BJ (cell line): ENCODE data around the gene TOMM7. TPM values are rescaled to one million over a fixed set of nuclear protein-coding genes. Genes with fewer than 3 reads are reported as not detected.

ENCODE experiments used
- CTCF ChIA-PET: fragments of 350-600 bp; formaldehyde crosslinking; extraction: SDS; loops from one replicate; lab custom pipeline; 2021; ENCODE audit warnings: antibody characterized with exemption, inconsistent platforms; lab: Yijun Ruan, JAX
- POLR2A ChIA-PET: fragments of 300-600 bp; sonication (Branson Sonifier 250); formaldehyde crosslinking; extraction: SDS; loops from one replicate; lab custom pipeline; 2021; ENCODE audit warnings: antibody characterized with exemption; lab: Charles Lee
- DNase-seq: peaks from one replicate; pipeline ENCODE4 v3.0.0-alpha.2; 2011; ENCODE audit warnings: low read depth
- H3K27me3 ChIP-seq: 2 replicates; pipeline ENCODE4 v1.6.0; 2011; ENCODE audit warnings: low read length; ENCODE audit not compliant: control insufficient read depth, insufficient read depth
- H3K36me3 ChIP-seq: 2 replicates; pipeline ENCODE4 v1.5.1; 2011; ENCODE audit warnings: low read length; ENCODE audit not compliant: control insufficient read depth, insufficient read depth
- H3K4me3 ChIP-seq: 2 replicates; pipeline ENCODE4 v1.5.1; 2011; ENCODE audit warnings: low read depth, mild to moderate bottlenecking, control low read depth, low read length
- polyA plus RNA-seq: library from polyadenylated mRNA; depleted of rRNA; stranded (reverse); fragments of >200 nt; gene quantifications from 2 replicates; pipeline ENCODE4 v1.2.3, GENCODE V29; 2011
- TF ChIP-seq, protein P1 (sequence below): IDR thresholded peaks from 2 replicates; pipeline ENCODE4 v1.5.1; 2011; ENCODE audit warnings: low read depth, mild to moderate bottlenecking, control low read depth, inconsistent platforms, low read length, moderate library complexity; ENCODE audit not compliant: insufficient read depth

TOMM7 gene
- polyA plus RNA-seq, 1 experiment, result 346 TPM

DNA sequence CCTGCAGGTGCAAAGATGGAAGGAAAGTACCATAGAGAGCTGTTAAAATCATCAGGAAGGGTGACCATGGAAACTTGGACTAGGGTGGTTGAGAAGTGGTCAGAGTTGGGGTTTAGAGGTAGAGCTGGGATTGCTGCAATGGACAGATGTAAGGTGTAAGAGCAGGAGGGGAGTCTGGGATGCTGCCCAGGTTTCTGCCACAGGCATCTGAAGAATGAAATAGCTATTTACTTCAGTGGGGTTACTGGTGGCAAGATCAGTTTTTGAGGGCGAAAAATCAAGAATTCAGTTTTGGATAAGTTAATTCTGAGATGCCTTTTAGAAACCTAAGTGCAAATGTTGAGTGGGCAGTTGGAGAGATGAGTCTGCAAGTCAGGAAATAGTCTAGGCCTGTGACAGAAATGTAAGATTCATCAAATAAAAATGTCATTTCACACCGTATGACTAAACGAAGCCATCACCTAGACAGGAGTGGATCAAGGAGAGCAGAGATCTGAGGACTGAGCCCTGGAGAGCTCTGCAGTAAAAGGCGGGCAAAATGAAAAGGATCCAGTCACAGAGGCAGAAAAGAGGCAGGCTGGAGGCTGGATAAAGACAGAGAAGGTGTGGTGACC lies 22.7 kb upstream of the TOMM7 start:
- no peak overlapping the region for H3K4me3 ChIP-seq
- TF ChIP-seq, protein P1, sequence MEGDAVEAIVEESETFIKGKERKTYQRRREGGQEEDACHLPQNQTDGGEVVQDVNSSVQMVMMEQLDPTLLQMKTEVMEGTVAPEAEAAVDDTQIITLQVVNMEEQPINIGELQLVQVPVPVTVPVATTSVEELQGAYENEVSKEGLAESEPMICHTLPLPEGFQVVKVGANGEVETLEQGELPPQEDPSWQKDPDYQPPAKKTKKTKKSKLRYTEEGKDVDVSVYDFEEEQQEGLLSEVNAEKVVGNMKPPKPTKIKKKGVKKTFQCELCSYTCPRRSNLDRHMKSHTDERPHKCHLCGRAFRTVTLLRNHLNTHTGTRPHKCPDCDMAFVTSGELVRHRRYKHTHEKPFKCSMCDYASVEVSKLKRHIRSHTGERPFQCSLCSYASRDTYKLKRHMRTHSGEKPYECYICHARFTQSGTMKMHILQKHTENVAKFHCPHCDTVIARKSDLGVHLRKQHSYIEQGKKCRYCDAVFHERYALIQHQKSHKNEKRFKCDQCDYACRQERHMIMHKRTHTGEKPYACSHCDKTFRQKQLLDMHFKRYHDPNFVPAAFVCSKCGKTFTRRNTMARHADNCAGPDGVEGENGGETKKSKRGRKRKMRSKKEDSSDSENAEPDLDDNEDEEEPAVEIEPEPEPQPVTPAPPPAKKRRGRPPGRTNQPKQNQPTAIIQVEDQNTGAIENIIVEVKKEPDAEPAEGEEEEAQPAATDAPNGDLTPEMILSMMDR, result no peak
- no peaks in the 10 kb centered on the region for H3K36me3 ChIP-seq
- POLR2A ChIA-PET, result no interaction called here
- no peak for DNase-seq
- CTCF ChIA-PET, result interaction anchor here (0.9 to 4.0 kb wide), 4 partner anchors 9 to 285 kb away, joined by 3 to 16 read pairs (median 3); no protein-coding TSS in a partner anchor
- H3K27me3 ChIP-seq, result no peaks in the 10 kb centered on the region

DNA sequence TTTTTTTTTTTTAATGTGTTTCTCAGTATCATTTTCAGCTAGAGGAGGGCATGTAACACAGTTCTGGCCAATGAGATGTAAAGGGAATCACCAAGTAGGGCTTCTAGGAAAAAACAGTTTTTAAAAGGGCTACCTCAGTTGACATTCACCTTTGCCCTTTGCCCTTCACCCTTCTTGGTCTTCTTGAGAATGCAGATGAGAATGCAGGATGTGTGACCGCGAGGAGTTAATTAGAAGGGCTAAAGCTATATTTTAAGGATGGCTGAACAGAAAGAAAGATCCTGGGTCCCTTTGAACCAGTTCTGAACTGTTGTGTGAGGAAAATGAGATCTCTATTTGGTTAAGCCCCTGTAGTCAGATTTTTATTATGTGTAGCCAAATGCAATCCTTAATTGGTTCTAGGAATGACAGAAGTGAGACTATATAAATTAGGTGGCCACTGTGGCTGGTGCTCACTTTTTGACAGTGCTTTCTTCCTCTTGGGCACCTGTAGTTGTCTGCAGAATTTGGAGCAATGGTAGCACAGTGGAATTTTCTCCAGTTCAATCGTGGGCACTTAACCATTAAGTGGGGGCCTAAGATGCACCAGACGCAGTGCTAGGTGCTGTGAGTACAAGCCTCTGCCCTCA lies 21.1 kb upstream of the TOMM7 start:
- POLR2A ChIA-PET, result no interaction called here
- Histone ChIP-seq H3K36me3 (no peaks in the 10 kb centered on the region), H3K27me3 (no peaks in the 10 kb centered on the region), H3K4me3 (no peak overlapping the region)
- TF ChIP-seq, protein P1, result no peak
- CTCF ChIA-PET, result interaction anchor here (4.0 kb wide), 1 partner anchor 11 kb away, joined by 16 read pairs; no protein-coding TSS in a partner anchor
- no peak for DNase-seq

DNA sequence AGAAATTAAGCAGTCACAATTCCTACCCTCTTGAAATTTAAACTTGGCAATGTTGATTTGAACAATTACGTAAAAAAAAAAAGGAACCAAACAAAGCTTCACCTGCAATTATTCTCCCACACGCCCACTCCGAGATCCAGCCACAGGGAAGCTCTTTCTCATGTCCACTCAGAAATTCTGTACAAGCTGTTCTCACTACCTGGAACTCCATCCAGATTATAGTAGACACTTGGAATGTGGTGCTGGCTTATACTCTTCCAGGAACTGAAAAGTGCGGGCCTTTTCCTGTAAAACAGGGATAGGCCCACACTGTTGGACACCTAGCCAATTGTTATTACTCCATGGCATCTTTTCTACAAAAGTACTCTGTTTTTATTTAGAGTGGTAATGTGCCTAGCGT lies 20.3 kb upstream of the TOMM7 start:
- no peaks in the 10 kb centered on the region for H3K36me3 ChIP-seq
- ChIA-PET POLR2A (no interaction called here), CTCF (interaction anchor here (0.6 kb wide), 1 partner anchor 126 kb away, joined by 3 read pairs; no protein-coding TSS in a partner anchor)
- DNase-seq, result no peak
- no peaks in the 10 kb centered on the region for H3K27me3 ChIP-seq
- TF ChIP-seq, protein P1, result no peak
- H3K4me3 ChIP-seq, result no peak overlapping the region

DNA sequence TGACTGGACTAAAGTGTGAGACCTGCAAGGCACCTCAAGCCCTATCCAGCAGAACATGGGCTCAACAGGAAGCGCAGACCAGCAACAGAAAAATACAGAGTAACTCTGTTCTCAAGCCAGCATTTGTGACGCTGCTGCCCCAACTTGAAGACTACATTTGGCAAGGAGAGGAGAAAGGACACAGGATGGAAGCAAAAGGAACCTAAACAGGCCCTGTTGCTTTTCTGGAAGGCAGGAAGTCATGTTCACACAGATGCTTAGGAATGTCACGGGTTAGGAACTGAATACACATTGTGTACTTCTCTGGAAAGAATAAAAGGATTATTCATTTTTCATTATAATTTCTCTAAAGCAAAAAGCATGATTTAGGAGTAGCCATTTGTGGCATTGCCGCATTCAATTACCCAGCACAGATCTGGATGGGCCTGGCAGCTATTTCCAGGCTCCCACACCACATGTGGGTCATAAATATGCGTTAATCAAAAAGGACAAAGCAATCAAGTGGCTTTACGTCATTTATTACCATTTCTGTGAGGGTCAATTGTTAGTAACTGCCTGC lies 19.8 kb upstream of the TOMM7 start:
- Histone ChIP-seq H3K4me3 (no peak overlapping the region), H3K36me3 (no peaks in the 10 kb centered on the region), H3K27me3 (no peaks in the 10 kb centered on the region)
- no peak for DNase-seq
- ChIA-PET CTCF (no interaction called here), POLR2A (no interaction called here)
- TF ChIP-seq, protein P1, result no peak

DNA sequence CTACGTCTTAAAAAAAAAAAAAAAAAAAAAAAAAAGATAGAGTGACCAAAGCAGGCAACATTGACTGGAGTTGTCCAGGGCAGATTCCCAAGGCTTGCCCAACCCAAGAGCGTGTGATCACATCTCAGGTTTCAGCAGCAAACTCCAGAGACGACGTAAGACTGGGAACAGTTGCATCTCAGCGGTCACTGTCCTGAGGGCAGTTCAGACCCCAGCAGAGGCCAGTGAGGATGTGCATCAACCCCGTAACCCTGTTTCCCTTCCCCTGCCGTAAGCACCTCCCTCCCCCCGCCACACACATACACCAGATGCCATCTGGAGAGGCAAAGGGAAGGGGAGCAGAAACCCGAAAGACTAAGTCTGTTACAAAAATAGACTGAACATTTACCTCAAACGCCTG lies 19.3 kb upstream of the TOMM7 start:
- no peak for DNase-seq
- Histone ChIP-seq H3K36me3 (no peaks in the 10 kb centered on the region), H3K27me3 (no peaks in the 10 kb centered on the region; the same call in 1 of the 2 replicates), H3K4me3 (no peak overlapping the region)
- POLR2A ChIA-PET, result no interaction called here
- CTCF ChIA-PET, result interaction anchor here (0.6 kb wide), 1 partner anchor 1622 kb away, joined by 3 read pairs; no protein-coding TSS in a partner anchor
- TF ChIP-seq, protein P1, result no peak
